GM21825 (cell line): ENCODE measurements around the gene ATP2C2.
"Not testable (repeated sequence)": the region's sequence is repeated elsewhere in the genome, so short reads cannot be mapped to it uniquely, and the experiment has no call there.

Experiments
- ATAC-seq: cut with Tn5 transposase; IDR thresholded peaks from one replicate; pipeline ENCODE4 v1.9.1; 2021; ENCODE audit warnings: mild to moderate bottlenecking, moderate library complexity; ENCODE audit not compliant: unreplicated experiment

Gene ATP2C2

GRCh38 chr16:84418056-84418849 is 49.9 kb downstream of the ATP2C2 start:
- ATAC-seq, result no peak

- no peak for ATAC-seq
These were observed 51.4 kb downstream of the ATP2C2 start for GRCh38 chr16:84419730-84420129.

- not testable (repeated sequence) for ATAC-seq
These were observed 52.2 kb downstream of the ATP2C2 start for GRCh38 chr16:84420556-84420955.

- ATAC-seq, result no peak
These were observed 53.0 kb downstream of the ATP2C2 start for GRCh38 chr16:84421081-84421937.

- ATAC-seq, result no peak
These were observed 53.5 kb downstream of the ATP2C2 start for GRCh38 chr16:84421938-84422220.

GRCh38 chr16:84423416-84423837 is 55.1 kb downstream of the ATP2C2 start:
- no peak for ATAC-seq

DNA sequence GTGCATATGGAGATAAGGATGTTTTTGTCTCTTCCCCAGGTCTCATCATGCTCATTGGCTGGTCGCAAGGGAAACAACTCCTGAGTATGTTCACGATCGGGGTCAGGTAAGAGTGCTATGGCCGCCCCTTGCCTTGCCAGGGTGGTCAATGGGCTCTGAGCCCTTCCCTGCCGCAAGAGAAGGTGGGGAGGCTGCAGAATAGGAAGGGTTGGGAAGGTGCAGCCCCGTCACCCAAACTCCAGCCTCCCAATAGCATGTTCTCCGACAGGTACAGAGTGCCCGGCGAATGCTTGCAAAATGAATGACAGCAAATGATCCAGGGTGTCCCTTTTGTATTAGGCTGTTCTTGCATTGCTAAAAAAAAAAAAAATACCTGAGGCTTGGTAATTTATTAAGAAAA is 57.4 kb downstream of the ATP2C2 start:
- no peak for ATAC-seq

GRCh38 chr16:84426804-84427203 is 58.5 kb downstream of the ATP2C2 start:
- no peak for ATAC-seq

DNA sequence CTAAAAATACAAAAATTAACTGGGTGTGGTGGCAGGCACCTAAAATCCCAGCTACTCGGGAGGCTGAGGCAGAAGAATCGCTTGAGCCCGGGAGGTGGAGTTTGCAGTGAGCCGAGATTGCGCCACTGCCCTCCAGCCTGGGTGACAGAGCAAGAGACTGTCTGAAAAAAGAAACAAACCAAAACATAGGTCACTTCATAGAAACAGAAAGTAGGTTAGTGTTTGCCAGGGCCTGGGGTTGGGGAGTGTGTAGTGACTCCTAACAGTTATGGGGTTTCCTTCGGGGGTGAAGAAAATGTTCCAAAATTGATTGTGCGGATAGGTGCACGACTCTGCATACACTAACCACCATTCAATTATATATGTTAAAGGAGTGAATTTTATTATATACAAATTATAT is 59.2 kb downstream of the ATP2C2 start:
- ATAC-seq, result no peak

- ATAC-seq, result no peak
These were observed 62.5 kb downstream of the ATP2C2 start for GRCh38 chr16:84430860-84431259.

- ATAC-seq, result no peak
These were observed 66.5 kb downstream of the ATP2C2 start for GRCh38 chr16:84434800-84435199.

DNA sequence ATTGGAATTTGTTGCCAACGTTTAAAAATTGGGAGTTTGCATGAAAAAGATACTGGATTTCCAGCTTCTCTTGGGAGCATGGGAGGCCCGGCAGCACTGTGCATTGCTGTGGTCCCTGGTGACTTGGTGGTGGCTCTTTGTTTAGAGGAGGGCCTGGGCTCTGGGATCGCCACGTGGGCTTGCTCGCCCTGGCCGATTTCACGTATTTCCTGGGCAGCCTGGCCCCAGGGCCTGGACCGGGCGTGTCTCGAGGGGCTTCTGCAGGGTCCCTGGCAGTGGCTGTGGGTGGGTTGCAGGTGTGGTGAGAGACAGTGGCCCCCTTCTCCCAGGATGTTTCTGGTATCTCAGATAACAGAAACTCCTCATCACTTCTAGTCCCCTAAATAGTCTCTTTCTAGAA is 67.9 kb downstream of the ATP2C2 start:
- ATAC-seq, result no peak

- ATAC-seq, result no peak
These were observed 70.8 kb downstream of the ATP2C2 start for GRCh38 chr16:84438971-84439696.

DNA sequence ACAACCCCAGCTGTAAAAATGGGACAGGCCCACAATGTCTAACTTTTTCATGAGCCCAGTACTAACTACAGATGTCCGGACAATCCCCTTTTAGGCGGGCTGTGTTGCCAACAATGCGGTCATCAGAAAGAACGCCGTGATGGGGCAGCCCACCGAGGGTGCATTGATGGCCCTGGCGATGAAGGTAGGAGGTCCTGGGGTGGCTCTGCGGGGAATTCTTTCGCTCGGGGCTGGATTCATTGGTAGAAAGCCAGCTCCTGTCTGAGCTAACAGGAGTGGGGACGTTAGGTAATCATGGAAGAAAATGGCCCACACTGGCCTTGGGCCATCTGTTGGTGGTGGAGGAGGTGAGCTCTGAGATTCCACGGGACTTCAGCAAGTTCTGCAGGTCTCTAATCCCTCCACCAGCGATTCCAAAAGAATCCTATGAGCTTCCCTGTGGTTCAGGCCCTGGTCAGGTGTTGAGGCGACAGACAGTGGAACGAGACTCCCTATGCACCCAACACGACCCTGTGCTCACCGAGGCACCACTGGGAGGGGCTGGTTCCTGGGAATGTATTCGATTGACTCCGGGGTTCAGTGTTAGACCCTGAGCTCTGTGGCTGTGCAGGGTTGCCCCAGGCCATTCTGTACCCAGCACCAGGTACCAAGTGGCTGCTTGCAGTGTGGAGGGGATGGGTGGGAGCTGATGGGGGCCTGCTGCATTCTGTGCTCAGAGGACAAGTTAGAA is 74.2 kb downstream of the ATP2C2 start:
- no peak for ATAC-seq

DNA sequence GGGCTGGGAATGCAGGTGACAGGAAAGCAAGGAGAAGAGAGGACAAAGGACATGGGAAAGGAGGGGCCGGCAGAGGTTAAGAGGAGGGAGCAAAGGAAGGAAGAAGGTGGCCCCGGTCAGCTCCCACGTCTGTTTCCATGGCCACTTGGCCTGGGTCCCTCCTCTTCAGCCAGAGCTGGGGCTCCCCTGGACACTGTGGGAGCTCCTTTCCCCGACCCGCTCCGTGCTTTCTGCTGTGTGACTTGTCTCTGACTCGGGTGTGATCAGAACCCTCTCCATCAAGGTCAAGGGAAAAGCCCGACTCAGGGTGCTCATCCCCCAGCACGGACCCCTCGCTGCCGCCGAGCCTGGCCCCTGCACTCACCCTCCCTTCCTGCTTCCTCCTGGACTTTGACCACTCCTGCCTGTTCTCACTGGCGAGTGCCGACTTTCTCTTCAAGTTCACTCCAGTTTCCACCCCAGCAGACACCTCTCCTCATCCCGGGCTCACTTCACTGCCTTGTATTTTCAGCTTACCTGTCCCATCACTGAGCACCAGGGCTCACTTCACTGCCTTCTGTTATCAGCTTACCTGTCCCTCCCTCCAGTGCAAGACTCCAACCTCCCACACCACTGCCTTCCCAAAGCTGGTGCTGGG is 74.9 kb downstream of the ATP2C2 start:
- ATAC-seq, result no peak

DNA sequence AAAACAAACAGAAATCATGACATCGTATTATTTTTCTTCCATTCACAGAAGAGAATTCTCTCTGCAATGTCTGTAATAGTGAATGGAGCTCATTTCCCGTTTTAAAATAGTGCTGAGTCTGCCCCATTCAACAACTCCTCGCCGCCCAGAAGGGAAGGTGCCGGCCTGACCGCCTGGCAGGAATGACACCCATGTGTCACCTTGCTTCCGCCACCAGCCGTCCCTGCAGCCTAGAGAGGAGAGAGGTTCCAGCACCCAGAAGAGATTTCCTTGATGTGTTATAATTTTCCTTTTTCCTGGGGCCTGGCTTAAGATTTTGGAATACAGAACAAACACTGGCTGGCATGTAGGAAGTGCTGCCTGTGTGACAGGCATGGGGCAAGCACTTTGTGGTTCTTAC is 76.1 kb downstream of the ATP2C2 start:
- no peak for ATAC-seq

DNA sequence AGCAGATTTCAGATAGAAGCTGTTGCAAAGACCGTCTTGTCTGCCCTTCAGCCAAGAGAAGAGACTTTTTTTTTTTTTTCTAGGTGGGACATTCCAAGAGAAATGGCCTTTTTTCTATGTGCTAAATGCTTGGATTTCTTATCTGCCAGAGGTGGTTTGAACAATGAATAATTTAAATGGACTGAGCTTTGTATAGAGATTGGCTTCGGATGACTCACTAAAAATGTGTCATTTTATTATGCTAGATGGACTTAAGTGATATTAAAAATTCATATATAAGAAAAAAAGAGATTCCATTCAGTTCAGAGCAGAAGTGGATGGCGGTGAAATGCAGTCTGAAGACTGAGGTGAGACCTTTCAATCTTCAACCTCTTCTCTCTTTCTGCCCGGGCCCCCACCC is 77.7 kb downstream of the ATP2C2 start:
- no peak for ATAC-seq

GRCh38 chr16:84446596-84447392 is 78.5 kb downstream of the ATP2C2 start:
- no peak for ATAC-seq

- no peak for ATAC-seq
These were observed 80.1 kb downstream of the ATP2C2 start for GRCh38 chr16:84448444-84448843.
